ENCODE measurements around the gene CSMD2.

The CSMD2 gene

GRCh38 chr1:33988161-33988560, 176.9 kb downstream of the CSMD2 start:
- TF ChIP-seq, protein P1, sequence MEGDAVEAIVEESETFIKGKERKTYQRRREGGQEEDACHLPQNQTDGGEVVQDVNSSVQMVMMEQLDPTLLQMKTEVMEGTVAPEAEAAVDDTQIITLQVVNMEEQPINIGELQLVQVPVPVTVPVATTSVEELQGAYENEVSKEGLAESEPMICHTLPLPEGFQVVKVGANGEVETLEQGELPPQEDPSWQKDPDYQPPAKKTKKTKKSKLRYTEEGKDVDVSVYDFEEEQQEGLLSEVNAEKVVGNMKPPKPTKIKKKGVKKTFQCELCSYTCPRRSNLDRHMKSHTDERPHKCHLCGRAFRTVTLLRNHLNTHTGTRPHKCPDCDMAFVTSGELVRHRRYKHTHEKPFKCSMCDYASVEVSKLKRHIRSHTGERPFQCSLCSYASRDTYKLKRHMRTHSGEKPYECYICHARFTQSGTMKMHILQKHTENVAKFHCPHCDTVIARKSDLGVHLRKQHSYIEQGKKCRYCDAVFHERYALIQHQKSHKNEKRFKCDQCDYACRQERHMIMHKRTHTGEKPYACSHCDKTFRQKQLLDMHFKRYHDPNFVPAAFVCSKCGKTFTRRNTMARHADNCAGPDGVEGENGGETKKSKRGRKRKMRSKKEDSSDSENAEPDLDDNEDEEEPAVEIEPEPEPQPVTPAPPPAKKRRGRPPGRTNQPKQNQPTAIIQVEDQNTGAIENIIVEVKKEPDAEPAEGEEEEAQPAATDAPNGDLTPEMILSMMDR (IDR thresholded peaks at IDR 0.05; ENCODE audit: borderline replicate concordance, insufficient read depth, low read depth, low read length) = no peak
- H3K4me3 ChIP-seq (ENCODE audit: low read depth, low read length) = no peak overlapping the region

DNA sequence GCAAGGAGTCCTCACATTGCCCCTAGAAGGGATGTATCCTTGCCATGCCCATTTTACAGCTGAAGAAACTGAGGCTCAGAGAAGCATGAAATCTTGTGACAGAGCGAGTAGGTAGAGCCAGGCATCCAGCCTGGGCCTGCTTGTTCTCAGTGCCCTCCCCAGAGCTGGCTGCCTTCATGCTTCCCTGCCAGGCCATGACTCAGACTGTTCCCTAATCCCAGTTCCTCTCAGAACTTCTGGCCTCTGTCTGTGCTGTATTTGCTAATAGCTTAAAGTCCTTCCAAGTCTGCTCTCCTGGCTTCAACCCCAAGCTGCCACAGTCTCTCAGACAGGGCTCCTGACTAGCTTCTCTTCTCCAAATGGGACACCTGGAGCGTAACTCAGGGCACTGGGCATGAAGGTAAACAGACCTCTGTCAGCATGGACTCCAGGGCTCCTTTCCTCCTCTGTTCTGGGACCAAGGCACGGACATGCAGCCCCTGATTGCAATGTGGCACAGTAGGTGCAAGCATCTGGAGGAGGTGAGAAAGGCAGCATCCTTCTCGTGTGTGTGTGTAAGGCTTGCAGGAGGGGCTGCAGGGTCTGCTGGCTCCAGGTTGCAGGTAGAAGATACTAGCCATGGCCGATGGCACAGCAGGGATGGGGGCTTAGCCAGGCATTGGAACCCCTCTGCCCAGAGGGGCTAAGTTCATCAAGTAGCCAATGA, 178.5 kb downstream of the CSMD2 start:
- no peak overlapping the region for H3K4me3 ChIP-seq (ENCODE audit: low read depth, low read length)
- TF ChIP-seq, protein P1 (IDR thresholded peaks at IDR 0.05; ENCODE audit: borderline replicate concordance, insufficient read depth, low read depth, low read length) = no peak

- H3K4me3 ChIP-seq (ENCODE audit: low read depth, low read length) = no peak overlapping the region
- TF ChIP-seq, protein P1 (IDR thresholded peaks at IDR 0.05; ENCODE audit: borderline replicate concordance, insufficient read depth, low read depth, low read length) = no peak
These were observed 179.4 kb downstream of the CSMD2 start for GRCh38 chr1:33985656-33986055.

DNA sequence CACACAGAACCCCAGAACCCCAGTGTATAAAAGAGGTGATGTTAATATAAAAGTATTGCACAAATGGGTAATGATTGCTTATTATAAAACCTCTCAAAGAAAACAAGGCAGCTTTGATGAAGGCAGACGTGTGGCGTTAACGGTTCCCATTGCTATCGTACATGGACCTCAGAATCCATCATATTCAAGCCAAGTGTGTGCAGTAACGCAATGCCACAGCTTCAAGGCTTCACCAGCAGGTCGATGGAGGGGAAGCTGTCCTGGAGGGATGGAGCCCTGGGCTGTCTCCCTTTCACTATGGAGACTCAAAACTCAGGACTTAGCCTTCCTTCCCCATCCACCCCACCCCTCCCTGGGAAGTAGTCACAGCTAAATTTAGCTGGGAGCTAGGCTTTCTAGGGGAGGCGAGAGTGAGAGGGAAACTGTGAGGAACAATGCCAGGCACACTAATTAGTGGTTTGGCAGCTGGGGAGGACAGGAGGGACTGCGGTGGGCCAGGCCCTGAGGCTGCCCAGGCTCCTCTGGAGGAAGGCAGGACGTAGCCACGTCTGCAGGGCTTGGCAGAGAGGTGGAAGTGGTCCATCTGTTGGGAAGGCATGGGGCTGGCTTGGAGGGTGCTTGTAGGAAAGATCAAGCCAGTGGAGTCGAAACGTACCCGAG, 180.0 kb downstream of the CSMD2 start:
- no peak overlapping the region for H3K4me3 ChIP-seq (ENCODE audit: low read depth, low read length)
- TF ChIP-seq, protein P1 (IDR thresholded peaks at IDR 0.05; ENCODE audit: borderline replicate concordance, insufficient read depth, low read depth, low read length) = no peak

DNA sequence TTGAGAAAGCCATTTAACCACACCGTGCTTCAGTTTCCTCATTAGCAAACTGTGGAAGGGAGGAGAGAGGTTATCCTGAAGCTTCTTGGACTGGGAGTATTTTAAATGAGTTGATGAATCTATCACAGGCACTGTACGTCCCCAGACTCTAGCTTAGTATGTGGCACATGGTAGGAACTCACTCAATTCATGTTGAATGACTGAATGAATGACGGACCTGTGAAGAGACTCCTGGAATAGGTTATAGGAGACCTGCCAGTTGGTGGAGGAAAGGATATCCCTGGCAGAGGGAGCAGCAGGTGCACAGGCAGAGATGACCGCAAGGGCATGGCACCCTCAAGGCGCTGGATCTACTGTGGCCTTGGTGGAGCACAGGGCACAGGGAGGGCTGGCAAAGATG, 182.6 kb downstream of the CSMD2 start:
- TF ChIP-seq, protein P1 (IDR thresholded peaks at IDR 0.05; ENCODE audit: borderline replicate concordance, insufficient read depth, low read depth, low read length) = no peak
- no peak overlapping the region for H3K4me3 ChIP-seq (ENCODE audit: low read depth, low read length)

DNA sequence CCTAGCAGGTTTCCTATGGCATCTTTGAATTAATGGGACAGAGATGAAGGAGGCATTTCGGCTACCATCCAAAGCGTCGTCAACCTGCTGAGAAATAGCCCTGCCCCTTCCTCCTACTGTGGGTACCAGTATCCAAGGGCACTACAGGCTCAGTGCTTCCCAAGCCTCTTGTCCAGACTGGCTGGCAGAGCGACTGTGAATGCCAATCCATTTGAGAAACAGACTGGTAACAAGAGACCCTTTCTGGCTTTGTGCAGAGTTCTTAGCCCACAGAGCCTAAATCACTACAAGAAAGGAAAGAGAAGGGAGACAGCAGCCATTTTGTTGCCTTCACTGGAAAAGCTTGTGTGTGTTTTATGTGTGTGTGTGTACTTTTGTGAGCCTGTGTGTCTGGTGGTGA, 185.7 kb downstream of the CSMD2 start:
- TF ChIP-seq, protein P1 (IDR thresholded peaks at IDR 0.05; ENCODE audit: borderline replicate concordance, insufficient read depth, low read depth, low read length) = no peak
- H3K4me3 ChIP-seq (ENCODE audit: low read depth, low read length) = no peak overlapping the region

DNA sequence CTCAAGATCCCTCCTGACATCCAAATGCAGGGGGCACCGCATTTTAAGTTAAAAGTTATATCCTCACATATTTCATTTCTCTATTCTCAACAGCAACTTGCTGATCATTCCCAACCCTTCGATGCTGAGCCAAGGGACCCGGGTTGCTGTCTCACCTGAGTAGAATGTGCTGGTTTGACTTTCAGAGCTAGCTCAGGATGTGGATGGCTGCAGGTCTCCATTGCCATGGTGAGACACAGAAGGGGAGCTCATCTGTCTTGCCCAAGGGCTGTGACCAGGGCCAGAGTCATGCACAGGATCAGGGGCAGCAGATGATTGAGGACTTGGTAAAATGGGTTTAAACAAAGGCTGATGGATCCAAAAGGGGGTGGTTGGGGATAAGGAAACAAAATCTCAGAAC, 189.1 kb downstream of the CSMD2 start:
- TF ChIP-seq, protein P1 (IDR thresholded peaks at IDR 0.05; ENCODE audit: borderline replicate concordance, insufficient read depth, low read depth, low read length) = no peak
- H3K4me3 ChIP-seq (ENCODE audit: low read depth, low read length) = no peak overlapping the region

Measured in GM12875 (cell line).